K562 (cell line): ENCODE measurements around the gene PTPN20.

ENCODE experiments used
- DACH1 ChIP-seq: fragments of 450-650 bp; IDR thresholded peaks from 2 replicates; pipeline ENCODE4 v1.6.1; 2018; ENCODE audit not compliant: partially characterized antibody
- DPF2 ChIP-seq: fragments of 450-650 bp; IDR thresholded peaks from 2 replicates; pipeline ENCODE4 v1.6.1; 2016
- ETV1 ChIP-seq: fragments of 450-650 bp; conservative IDR thresholded peaks from 2 replicates; pipeline ENCODE4 v1.6.1; 2016; ENCODE audit warnings: missing genetic modification characterization, control low read depth, low read depth, missing compliant biosample characterization
- PKNOX1 ChIP-seq: fragments of 450-650 bp; IDR thresholded peaks from 2 replicates; pipeline ENCODE4 v1.6.1; 2016
- REST ChIP-seq, 2 experiments: fragments of 450-650 bp; formaldehyde crosslinking in 1 of 2; IDR thresholded peaks; 2 replicates each; pipeline versions ENCODE4 v1.4.0 to v1.6.1; 2014 to 2020; ENCODE audit warnings: mild to moderate bottlenecking in 2 of 2, borderline replicate concordance in 1 of 2, low read depth in 1 of 2
- SRSF7 ChIP-seq: fragments of 200-400 bp; formaldehyde crosslinking; optimal IDR thresholded peaks from 2 replicates; pipeline ENCODE3; 2017; ENCODE audit warnings: mild to moderate bottlenecking, low read depth, low read length
- TAF1 ChIP-seq: IDR thresholded peaks from 2 replicates; pipeline ENCODE4 v1.6.1; 2011; ENCODE audit warnings: mild to moderate bottlenecking, low read length, moderate library complexity; ENCODE audit not compliant: insufficient read depth, control insufficient read depth, severe bottlenecking; ENCODE audit errors: extremely low read depth
- XRCC5 ChIP-seq: fragments of 200-400 bp; formaldehyde crosslinking; IDR thresholded peaks from 2 replicates; pipeline ENCODE4 v1.6.1; 2017; ENCODE audit warnings: low read depth, mild to moderate bottlenecking, low read length
- ZNF134 ChIP-seq: fragments of 250-450 bp; sonication (Bioruptor Pico); conservative IDR thresholded peaks from 2 replicates; pipeline ENCODE4 v1.4.0; 2020
- ZNF239 ChIP-seq: fragments of 250-450 bp; sonication (Bioruptor Pico); IDR thresholded peaks from 2 replicates; pipeline ENCODE4 v1.4.0; 2020; ENCODE audit warnings: mild to moderate bottlenecking
- ZNF253 ChIP-seq: fragments of 250-450 bp; sonication (Bioruptor Pico); conservative IDR thresholded peaks from 2 replicates; pipeline ENCODE4 v1.6.1; 2021; ENCODE audit warnings: mild to moderate bottlenecking
- TF ChIP-seq, protein P1 (sequence below), 3 experiments: IDR thresholded peaks in 2 of 3; conservative IDR thresholded peaks in 1 of 3; 2 replicates each; pipeline ENCODE4 v1.5.1; 2011 to 2012; ENCODE audit warnings: low read length in 3 of 3, mild to moderate bottlenecking in 3 of 3, control low read depth in 2 of 3, improper control_type of control experiment in 1 of 3, inconsistent platforms in 1 of 3, low read depth in 1 of 3, mixed read lengths in 1 of 3, moderate library complexity in 1 of 3; ENCODE audit not compliant: insufficient read depth in 2 of 3

- TF ChIP-seq PKNOX1 (no peak), DACH1 (no peak), ZNF239 (CRISPR knock-in tag) (no peak), SRSF7 (no peak), ZNF134 (no peak), TAF1 (no peak), DPF2 (no peak), ZNF253 (CRISPR knock-in tag) (no peak), XRCC5 (no peak), REST (IDR thresholded peaks at IDR 0.05; ENCODE audit: borderline replicate concordance) (no peak), REST (CRISPR knock-in tag; IDR thresholded peaks at IDR 0.05; ENCODE audit: low read depth) (no peak), ETV1 (tag) (no peak)
- TF ChIP-seq, protein P1, sequence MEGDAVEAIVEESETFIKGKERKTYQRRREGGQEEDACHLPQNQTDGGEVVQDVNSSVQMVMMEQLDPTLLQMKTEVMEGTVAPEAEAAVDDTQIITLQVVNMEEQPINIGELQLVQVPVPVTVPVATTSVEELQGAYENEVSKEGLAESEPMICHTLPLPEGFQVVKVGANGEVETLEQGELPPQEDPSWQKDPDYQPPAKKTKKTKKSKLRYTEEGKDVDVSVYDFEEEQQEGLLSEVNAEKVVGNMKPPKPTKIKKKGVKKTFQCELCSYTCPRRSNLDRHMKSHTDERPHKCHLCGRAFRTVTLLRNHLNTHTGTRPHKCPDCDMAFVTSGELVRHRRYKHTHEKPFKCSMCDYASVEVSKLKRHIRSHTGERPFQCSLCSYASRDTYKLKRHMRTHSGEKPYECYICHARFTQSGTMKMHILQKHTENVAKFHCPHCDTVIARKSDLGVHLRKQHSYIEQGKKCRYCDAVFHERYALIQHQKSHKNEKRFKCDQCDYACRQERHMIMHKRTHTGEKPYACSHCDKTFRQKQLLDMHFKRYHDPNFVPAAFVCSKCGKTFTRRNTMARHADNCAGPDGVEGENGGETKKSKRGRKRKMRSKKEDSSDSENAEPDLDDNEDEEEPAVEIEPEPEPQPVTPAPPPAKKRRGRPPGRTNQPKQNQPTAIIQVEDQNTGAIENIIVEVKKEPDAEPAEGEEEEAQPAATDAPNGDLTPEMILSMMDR (IDR thresholded peaks at IDR 0.05 in 2 of 3, conservative IDR thresholded peaks at IDR 0.05 in 1 of 3; ENCODE audit: insufficient read depth in 2 of 3, low read depth in 1 of 3, low read length in 3 of 3) = no peak
Measured at GRCh38 chr10:47027784-47028260, 116.6 kb downstream of the PTPN20 start.
